MCF 10A (cell line): ENCODE results near the gene UBTD2. TPM values are rescaled to one million over a fixed set of nuclear protein-coding genes. Genes with fewer than 3 reads are reported as not detected.

ENCODE experiments used
- BruUV-seq: library from RNA; stranded (reverse); fragments of 400-500 nt; replicated peaks from 2 replicates; lab custom pipeline; 2021; lab: Mats Ljungman, UMichigan
- CTCF ChIA-PET: fragments of 300-600 bp; sonication (Branson Sonifier 250); formaldehyde crosslinking; extraction: SDS; loops from one replicate; lab custom pipeline; 2021; ENCODE audit warnings: antibody characterized with exemption, inconsistent platforms; lab: Yijun Ruan, JAX
- POLR2A ChIA-PET: fragments of 300-600, 350-650 bp; sonication (Branson Sonifier 250); formaldehyde crosslinking; extraction: SDS; loops from one replicate; lab custom pipeline; 2020; ENCODE audit warnings: antibody characterized with exemption, inconsistent platforms; lab: Yijun Ruan, JAX
- DNase-seq: peaks from one replicate; pipeline ENCODE4 v3.0.0-alpha.2; 2018; ENCODE audit not compliant: unreplicated experiment
- H3K27ac Mint-ChIP-seq: one replicate; pipeline ENCODE4 v1.8.0; 2022; ENCODE audit warnings: mild to moderate bottlenecking, low read depth, mixed read lengths; ENCODE audit not compliant: unreplicated experiment
- H3K27me3 Mint-ChIP-seq: one replicate; pipeline ENCODE4 v1.8.0; 2022; ENCODE audit warnings: mixed read lengths; ENCODE audit not compliant: insufficient read depth, unreplicated experiment
- H3K36me3 Mint-ChIP-seq: one replicate; pipeline ENCODE4 v1.8.0; 2022; ENCODE audit warnings: mild to moderate bottlenecking, moderate library complexity, mixed read lengths; ENCODE audit not compliant: insufficient read depth, unreplicated experiment
- H3K4me1 Mint-ChIP-seq: one replicate; pipeline ENCODE4 v1.8.0; 2022; ENCODE audit warnings: mixed read lengths; ENCODE audit not compliant: insufficient read depth, unreplicated experiment
- H3K4me3 Mint-ChIP-seq: one replicate; pipeline ENCODE4 v1.8.0; 2022; ENCODE audit warnings: mild to moderate bottlenecking, moderate library complexity, mixed read lengths; ENCODE audit not compliant: unreplicated experiment
- H3K9me3 Mint-ChIP-seq: one replicate; pipeline ENCODE4 v1.8.0; 2022; ENCODE audit warnings: mixed read lengths; ENCODE audit not compliant: unreplicated experiment
- CTCF ChIP-seq: fragments of 200-600 bp; IDR thresholded peaks from one replicate; pipeline ENCODE4 v1.8.0; 2022; ENCODE audit warnings: antibody characterized with exemption, mild to moderate bottlenecking; ENCODE audit not compliant: unreplicated experiment
- intact Hi-C: fragments of 100-400 bp; cut with micrococcal nuclease; formaldehyde crosslinking; loops from 2 replicates; pipeline ENCODE4 v1.14.1; 2022
- total RNA-seq: library from RNA; stranded (reverse); gene quantifications from 2 replicates; pipeline ENCODE4 v1.2.3, GENCODE V29; 2022

UBTD2 gene
- total RNA-seq, 1 experiment from 2014 or later, result 24.1 TPM

- H3K9me3 Mint-ChIP-seq, result no peaks in the 10 kb centered on the region
- peaks cover 26% of the 10 kb centered on the region for H3K4me1 Mint-ChIP-seq
- H3K27ac Mint-ChIP-seq, result no peak overlapping the region
- intact Hi-C loops, result no loop called here
- no TSS peak for BruUV-seq
- H3K4me3 Mint-ChIP-seq, result no peak overlapping the region
- CTCF ChIA-PET, result interaction anchor here (0.6 to 1.7 kb wide), 5 partner anchors 47 to 323 kb away, joined by 3 to 6 read pairs (median 3); partner anchors contain the start of gene STK10
- DNase-seq, result no peak
- TF ChIP-seq CTCF, result no peak
- POLR2A ChIA-PET, result interaction anchor here (1.0 kb wide), 1 partner anchor 58 kb away, joined by 3 read pairs; no protein-coding TSS in a partner anchor
- no peaks in the 10 kb centered on the region for H3K27me3 Mint-ChIP-seq
- peaks cover 41% of the 10 kb centered on the region for H3K36me3 Mint-ChIP-seq
Observed at GRCh38 chr5:172235132-172235780, 48.3 kb downstream of the UBTD2 start.

- no peak overlapping the region for H3K27ac Mint-ChIP-seq
Observed at GRCh38 chr5:172234031-172234430, 49.5 kb downstream of the UBTD2 start.

GRCh38 chr5:172229904-172230303, 53.7 kb downstream of the UBTD2 start:
- intact Hi-C loops, result no loop called here
- H3K27ac Mint-ChIP-seq, result no peak overlapping the region
- BruUV-seq, result no TSS peak
- CTCF ChIA-PET, result interaction anchor here (0.5 to 1.2 kb wide), 6 partner anchors 33 to 294 kb away, joined by 3 to 5 read pairs (median 3); no protein-coding TSS in a partner anchor
- TF ChIP-seq CTCF, result no peak
- no peaks in the 10 kb centered on the region for H3K27me3 Mint-ChIP-seq
- no peaks in the 10 kb centered on the region for H3K4me1 Mint-ChIP-seq
- POLR2A ChIA-PET, result interaction anchor here (0.5 to 2.2 kb wide), 3 partner anchors 52 to 1670 kb away, joined by 3 to 7 read pairs (median 3); no protein-coding TSS in a partner anchor
- no peak overlapping the region for H3K4me3 Mint-ChIP-seq
- no peaks in the 10 kb centered on the region for H3K9me3 Mint-ChIP-seq
- H3K36me3 Mint-ChIP-seq, result peaks cover 64% of the 10 kb centered on the region
- DNase-seq, result no peak

More at GRCh38 chr5:172234031-172234430, 49.5 kb downstream of the UBTD2 start:
- no peak for TF ChIP-seq CTCF
- CTCF ChIA-PET, result interaction anchor here (0.6 to 1.7 kb wide), 3 partner anchors 45 to 136 kb away, joined by 3 to 6 read pairs (median 3); partner anchors contain the start of gene STK10
- H3K36me3 Mint-ChIP-seq, result peaks cover 47% of the 10 kb centered on the region
- H3K27me3 Mint-ChIP-seq, result no peaks in the 10 kb centered on the region
- H3K4me3 Mint-ChIP-seq, result no peak overlapping the region
- DNase-seq, result no peak
- BruUV-seq, result no TSS peak
- no peaks in the 10 kb centered on the region for H3K9me3 Mint-ChIP-seq
- intact Hi-C loops, result no loop called here
- POLR2A ChIA-PET, result interaction anchor here (0.6 kb wide), 1 partner anchor 17 kb away, joined by 3 read pairs; no protein-coding TSS in a partner anchor
- peaks cover 26% of the 10 kb centered on the region for H3K4me1 Mint-ChIP-seq

- intact Hi-C loops, result no loop called here
- CTCF ChIA-PET, result interaction anchor here (0.8 to 1.2 kb wide), 5 partner anchors 10 to 69 kb away, joined by 3 to 4 read pairs (median 3); no protein-coding TSS in a partner anchor
- no peak overlapping the region for H3K27ac Mint-ChIP-seq
- no TSS peak for BruUV-seq
- no peaks in the 10 kb centered on the region for H3K27me3 Mint-ChIP-seq
- no peaks in the 10 kb centered on the region for H3K9me3 Mint-ChIP-seq
- no peak for DNase-seq
- H3K4me3 Mint-ChIP-seq, result no peak overlapping the region
- no peak for TF ChIP-seq CTCF
- peaks cover 33% of the 10 kb centered on the region for H3K36me3 Mint-ChIP-seq
- POLR2A ChIA-PET, result interaction anchor here (0.6 to 1.1 kb wide), 4 partner anchors 10 to 57 kb away, joined by 3 to 4 read pairs (median 3); partner anchors contain the start of gene STK10
- no peaks in the 10 kb centered on the region for H3K4me1 Mint-ChIP-seq
Observed at GRCh38 chr5:172224996-172225395, 58.6 kb downstream of the UBTD2 start.
